ENCODE results near the gene NXPE3.

Gene NXPE3
- long read RNA-seq, transcript NXPE3-201 (8 exons, 3,941 nt) = major isoform, 8 of 33 reads
- long read RNA-seq, partial matches to known transcripts = 10 of 33 reads
- long read RNA-seq, other reads (novel, unspliced or antisense) = 15 of 33 reads

GRCh38 chr3:101779047-101779821, at the start of gene NXPE3:
TSS of gene NXPE3 (plus strand) at chr3:101779211. CDS start at chr3:101785597, 6,386 bp downstream.
- DNase-seq (ENCODE audit: low read depth in 1 of 2, low spot score in 1 of 2) = peak; percentile 56 to 88
- Histone ChIP-seq H3K27ac (replicated peaks) (peak within 1 kb of the TSS; percentile 61), H3K4me3 (replicated peaks; ENCODE audit: insufficient read depth, low read length) (peak within 1 kb of the TSS; percentile 100), H3K27me3 (ENCODE audit: insufficient read depth, poor library complexity, severe bottlenecking) (no peaks in the 10 kb centered on the region)
- TF ChIP-seq CTCF (IDR thresholded peaks at IDR 0.05; ENCODE audit: insufficient read depth, low read length) = no peak
- TF ChIP-seq GABPA (IDR thresholded peaks at IDR 0.05; ENCODE audit: low read depth) = no peak
- TF ChIP-seq REST (IDR thresholded peaks at IDR 0.05; ENCODE audit: insufficient replicate concordance, low read depth) = no peak
- TF ChIP-seq SPI1 (IDR thresholded peaks at IDR 0.05; ENCODE audit: borderline replicate concordance, low read depth) = peak; percentile 15; the same call in 1 of the 2 replicates
- peak; percentile 53; the same call in 1 of the 2 replicates for TF ChIP-seq POLR2AphosphoS5 (IDR thresholded peaks at IDR 0.05; ENCODE audit: low read depth)

- peak in 1 of 2 experiments; percentile 21 for DNase-seq (ENCODE audit: low read depth in 1 of 2, low spot score in 1 of 2)
- Histone ChIP-seq H3K4me3 (replicated peaks; ENCODE audit: insufficient read depth, low read length) (no peak overlapping the region), H3K27me3 (ENCODE audit: insufficient read depth, poor library complexity, severe bottlenecking) (no peaks in the 10 kb centered on the region), H3K27ac (replicated peaks) (no peak overlapping the region)
- no peak for TF ChIP-seq REST (IDR thresholded peaks at IDR 0.05; ENCODE audit: insufficient replicate concordance, low read depth)
Measured at GRCh38 chr3:101729586-101729985, 49.4 kb upstream of the NXPE3 start.

- no peak for DNase-seq (ENCODE audit: low read depth in 1 of 2, low spot score in 1 of 2)
- Histone ChIP-seq H3K27ac (replicated peaks) (no peak overlapping the region), H3K4me3 (replicated peaks; ENCODE audit: insufficient read depth, low read length) (no peak overlapping the region), H3K27me3 (ENCODE audit: insufficient read depth, poor library complexity, severe bottlenecking) (no peaks in the 10 kb centered on the region)
- TF ChIP-seq POLR2AphosphoS5 (IDR thresholded peaks at IDR 0.05; ENCODE audit: low read depth) (no peak), CTCF (IDR thresholded peaks at IDR 0.05; ENCODE audit: insufficient read depth, low read length) (no peak), SPI1 (IDR thresholded peaks at IDR 0.05; ENCODE audit: borderline replicate concordance, low read depth) (no peak), GABPA (IDR thresholded peaks at IDR 0.05; ENCODE audit: low read depth) (no peak), REST (IDR thresholded peaks at IDR 0.05; ENCODE audit: insufficient replicate concordance, low read depth) (no peak)
Measured at GRCh38 chr3:101730839-101731238, 48.2 kb upstream of the NXPE3 start.

Measured in HL-60 (cell line).